ENCODE data around the gene LGALS1. TPM values are rescaled to one million over a fixed set of nuclear protein-coding genes. Genes with fewer than 3 reads are reported as not detected.

Gene LGALS1
- total RNA-seq, 2 donors from 2014 or later, result 83.3 to 222 TPM

GRCh38 chr22:37669586-37669985 is 5.8 kb upstream of the LGALS1 start:
- Histone ChIP-seq H3K36me3 (no peaks in the 10 kb centered on the region), H3K9ac (ENCODE audit: low read depth in 2 of 2, low read length in 2 of 2) (no peak overlapping the region), H3K9me3 (no peaks in the 10 kb centered on the region), H3K27ac (no peak overlapping the region), H3K4me3 (no peak overlapping the region), H3K27me3 (no peaks in the 10 kb centered on the region), H3K4me1 (peaks cover 18% of the 10 kb centered on the region)
- DNase-seq, result no peak
- TF ChIP-seq CTCF (IDR thresholded peaks at IDR 0.05), result no peak
- intact Hi-C loops (cut with DNase I), result no loop called here

- no peaks in the 10 kb centered on the region for H3K36me3 ChIP-seq
- no peaks in the 10 kb centered on the region for H3K27me3 ChIP-seq
- no peak overlapping the region for H3K4me3 ChIP-seq
- no peak overlapping the region for H3K27ac ChIP-seq
- no peaks in the 10 kb centered on the region for H3K9me3 ChIP-seq
- H3K9ac ChIP-seq (ENCODE audit: low read depth in 2 of 2, low read length in 2 of 2), result no peak overlapping the region
- DNase-seq, result no peak
- intact Hi-C loops (cut with DNase I), result no loop called here
- TF ChIP-seq CTCF (IDR thresholded peaks at IDR 0.05), result no peak
- peaks cover 31% of the 10 kb centered on the region for H3K4me1 ChIP-seq
Observed at GRCh38 chr22:37672206-37672919, 3.1 kb upstream of the LGALS1 start.

GRCh38 chr22:37672920-37673455 is 2.4 kb upstream of the LGALS1 start:
- Histone ChIP-seq H3K27me3 (no peaks in the 10 kb centered on the region), H3K4me1 (peaks cover 31% of the 10 kb centered on the region), H3K36me3 (no peaks in the 10 kb centered on the region), H3K9ac (ENCODE audit: low read depth in 2 of 2, low read length in 2 of 2) (peak overlapping the region in 1 of 2 donors; percentile 19), H3K27ac (no peak overlapping the region), H3K9me3 (no peaks in the 10 kb centered on the region), H3K4me3 (no peak overlapping the region)
- intact Hi-C loops (cut with DNase I), result no loop called here
- TF ChIP-seq CTCF (IDR thresholded peaks at IDR 0.05), result no peak
- DNase-seq, result no peak

- Histone ChIP-seq H3K9ac (ENCODE audit: low read depth in 2 of 2, low read length in 2 of 2) (peak overlapping the region in 1 of 2 donors; percentile 16), H3K4me1 (peaks cover 31% of the 10 kb centered on the region)
- TF ChIP-seq CTCF (IDR thresholded peaks at IDR 0.05), result no peak
Observed at GRCh38 chr22:37674248-37674647, 1.2 kb upstream of the LGALS1 start.

GRCh38 chr22:37675930-37676735 is 697 bp downstream of the LGALS1 start:
- intact Hi-C loops (cut with DNase I), result no loop called here
- Histone ChIP-seq H3K9me3 (no peaks in the 10 kb centered on the region), H3K9ac (ENCODE audit: low read depth in 2 of 2, low read length in 2 of 2) (peak overlapping the region; percentile 87 to 91), H3K36me3 (no peaks in the 10 kb centered on the region), H3K4me3 (peak overlapping the region; percentile 41), H3K27ac (peak overlapping the region; percentile 96), H3K4me1 (peaks cover 31% of the 10 kb centered on the region), H3K27me3 (no peaks in the 10 kb centered on the region)
- DNase-seq, result peak; percentile 62
- TF ChIP-seq CTCF (IDR thresholded peaks at IDR 0.05), result no peak

More at GRCh38 chr22:37674248-37674647, 1.2 kb upstream of the LGALS1 start:
- Histone ChIP-seq H3K27me3 (no peaks in the 10 kb centered on the region), H3K4me3 (no peak overlapping the region), H3K9me3 (no peaks in the 10 kb centered on the region), H3K36me3 (no peaks in the 10 kb centered on the region), H3K27ac (peak overlapping the region; percentile 96)
- DNase-seq, result no peak
- intact Hi-C loops (cut with DNase I), result no loop called here

All from colonic mucosa (tissue), 4 donors.